ENCODE measurements around the gene TSEN2. TPM values are rescaled to one million over a fixed set of nuclear protein-coding genes. Genes with fewer than 3 reads are reported as not detected.

Gene TSEN2
- total RNA-seq, 1 experiment from 2014 or later = 35.5 TPM

GRCh38 chr3:12522721-12523120, 38.4 kb downstream of the TSEN2 start:
- Histone ChIP-seq H3K9me3 (ENCODE audit: control insufficient read depth in 1 of 2, insufficient read depth in 1 of 2, low read depth in 1 of 2, low read length in 2 of 2) (no peaks in the 10 kb centered on the region), H3K79me2 (ENCODE audit: insufficient read depth, low read length) (peaks cover 8% of the 10 kb centered on the region; the same call in 1 of the 2 replicates), H3K36me3 (ENCODE audit: control insufficient read depth in 1 of 2, insufficient read depth in 2 of 2, low read length in 2 of 2) (peaks cover 20 to 35% of the 10 kb centered on the region in 2 experiments; a peak in 3 of 4 replicates), H4K20me1 (ENCODE audit: insufficient read depth) (no peaks in the 10 kb centered on the region), H3K9ac (ENCODE audit: low read length) (no peak overlapping the region), H2AFZ (ENCODE audit: low read depth, low read length, poor library complexity, severe bottlenecking) (no peak overlapping the region), H3K9me2 (ENCODE audit: insufficient read depth) (no peaks in the 10 kb centered on the region), H3K4me1 (ENCODE audit: control insufficient read depth in 1 of 2, insufficient read depth in 2 of 2, low read length in 2 of 2) (no peaks in the 10 kb centered on the region), H3K4me2 (ENCODE audit: low read length) (no peak overlapping the region), H3K4me3 (replicated peaks in 1 of 2; ENCODE audit: low read depth in 1 of 2, low read length in 2 of 2) (no peak overlapping the region), H3K27me3 (ENCODE audit: insufficient read depth, low read length) (no peaks in the 10 kb centered on the region), H3K27ac (ENCODE audit: low read depth, low read length) (no peak overlapping the region)
- DNase-seq (ENCODE audit: low read depth, low spot score) (no peak), ATAC-seq (no peak)
- RAD21 ChIA-PET (ENCODE audit: low non-redundant PET in 1 of 2, low total read pairs in 2 of 2, uncharacterized antibody in 2 of 2, unreplicated experiment in 2 of 2) = no interaction called here
- POLR2A ChIA-PET = no interaction called here
- no TSS peak for BruUV-seq (replicated peaks)
- intact Hi-C loops (cut with micrococcal nuclease) = no loop called here
- no peak for TF ChIP-seq ZNF274 (IDR thresholded peaks at IDR 0.05; ENCODE audit: low read depth, low read length)
- no peak for TF ChIP-seq SIN3A (IDR thresholded peaks at IDR 0.05; ENCODE audit: low read depth)
- no peak for TF ChIP-seq ELF1 (IDR thresholded peaks at IDR 0.05; ENCODE audit: borderline replicate concordance, low read depth)
- TF ChIP-seq SRF (IDR thresholded peaks at IDR 0.05; ENCODE audit: low read depth) = no peak
- TF ChIP-seq TCF7L2 (IDR thresholded peaks at IDR 0.05; ENCODE audit: borderline replicate concordance, extremely low read depth, insufficient read depth, insufficient read length) = no peak
- TF ChIP-seq ZBTB33 (IDR thresholded peaks at IDR 0.05; ENCODE audit: extremely low read depth, insufficient replicate concordance, low read length) = no peak
- CTCF ChIA-PET = no interaction called here

- Histone ChIP-seq H3K9me2 (ENCODE audit: insufficient read depth) (no peaks in the 10 kb centered on the region), H3K36me3 (ENCODE audit: control insufficient read depth in 1 of 2, insufficient read depth in 2 of 2, low read length in 2 of 2) (peaks cover 26 to 40% of the 10 kb centered on the region in 2 experiments), H3K9me3 (ENCODE audit: control insufficient read depth in 1 of 2, insufficient read depth in 1 of 2, low read depth in 1 of 2, low read length in 2 of 2) (no peaks in the 10 kb centered on the region), H3K4me2 (ENCODE audit: low read length) (no peak overlapping the region), H3K4me1 (ENCODE audit: control insufficient read depth in 1 of 2, insufficient read depth in 2 of 2, low read length in 2 of 2) (no peaks in the 10 kb centered on the region), H3K9ac (ENCODE audit: low read length) (no peak overlapping the region), H3K4me3 (replicated peaks in 1 of 2; ENCODE audit: low read depth in 1 of 2, low read length in 2 of 2) (no peak overlapping the region), H3K27ac (ENCODE audit: low read depth, low read length) (no peak overlapping the region), H2AFZ (ENCODE audit: low read depth, low read length, poor library complexity, severe bottlenecking) (no peak overlapping the region), H3K27me3 (ENCODE audit: insufficient read depth, low read length) (no peaks in the 10 kb centered on the region), H4K20me1 (ENCODE audit: insufficient read depth) (no peaks in the 10 kb centered on the region), H3K79me2 (ENCODE audit: insufficient read depth, low read length) (no peaks in the 10 kb centered on the region; the same call in 1 of the 2 replicates)
- ChIA-PET CTCF (no interaction called here), POLR2A (no interaction called here), RAD21 (ENCODE audit: low non-redundant PET in 1 of 2, low total read pairs in 2 of 2, uncharacterized antibody in 2 of 2, unreplicated experiment in 2 of 2) (no interaction called here)
- BruUV-seq (replicated peaks) = no TSS peak
- intact Hi-C loops (cut with micrococcal nuclease) = no loop called here
- ATAC-seq (no peak), DNase-seq (ENCODE audit: low read depth, low spot score) (no peak)
- TF ChIP-seq POLR2AphosphoS5 (IDR thresholded peaks at IDR 0.05; ENCODE audit: low read depth, low read length) (no peak), EGR1 (IDR thresholded peaks at IDR 0.05; ENCODE audit: low read depth) (no peak), FOSL1 (IDR thresholded peaks at IDR 0.05; ENCODE audit: low read depth) (no peak), CBX3 (IDR thresholded peaks at IDR 0.05; ENCODE audit: low read depth) (no peak), RAD21 (IDR thresholded peaks at IDR 0.05; ENCODE audit: low read depth) (no peak), JUND (IDR thresholded peaks at IDR 0.05) (no peak), YY1 (IDR thresholded peaks at IDR 0.05; ENCODE audit: extremely low read depth, insufficient replicate concordance, low read depth, low read length) (no peak), ZFX (IDR thresholded peaks at IDR 0.05) (no peak), ZBTB33 (IDR thresholded peaks at IDR 0.05; ENCODE audit: extremely low read depth, insufficient replicate concordance, low read length) (no peak), EZH2phosphoT487 (IDR thresholded peaks at IDR 0.05; ENCODE audit: borderline replicate concordance) (no peak), EZH2 (IDR thresholded peaks at IDR 0.05) (no peak), ELF1 (IDR thresholded peaks at IDR 0.05; ENCODE audit: borderline replicate concordance, low read depth) (no peak), SRF (IDR thresholded peaks at IDR 0.05; ENCODE audit: low read depth) (no peak), TCF7L2 (IDR thresholded peaks at IDR 0.05; ENCODE audit: borderline replicate concordance, extremely low read depth, insufficient read depth, insufficient read length) (no peak), ZNF274 (IDR thresholded peaks at IDR 0.05; ENCODE audit: low read depth, low read length) (no peak), ATF3 (IDR thresholded peaks at IDR 0.05) (no peak)
These were observed 43.5 kb downstream of the TSEN2 start for GRCh38 chr3:12527757-12528143.

All from HCT116 (cell line).